A549 (cell line): ENCODE measurements around the gene HIVEP3. TPM values are rescaled to one million over a fixed set of nuclear protein-coding genes. Genes with fewer than 3 reads are reported as not detected.

Experiments used
- ATAC-seq, 2 experiments: fragments of 200-7000 bp in 1 of 2; fragments of >200 bp in 1 of 2; cut with Nextera tagmentation in 1 of 2; cut with Tn5 transposase in 1 of 2; 3 replicates each; pipeline versions ENCODE4 v1.8.0 to v1.9.1; 2018 to 2020; ENCODE audit warnings: mild to moderate bottlenecking in 1 of 2, moderate library complexity in 1 of 2
- CTCF ChIA-PET: fragments of 300-600 bp; sonication (Branson Sonifier 250); formaldehyde crosslinking; extraction: SDS; loops from one replicate; lab custom pipeline; 2021; ENCODE audit warnings: antibody characterized with exemption, inconsistent platforms; lab: Yijun Ruan, JAX
- POLR2A ChIA-PET: fragments of 350-600 bp; formaldehyde crosslinking; extraction: SDS; loops from one replicate; lab custom pipeline; 2021; ENCODE audit warnings: antibody characterized with exemption, inconsistent platforms; lab: Yijun Ruan, JAX
- DNase-seq, 2 experiments: peaks; one replicate each; pipeline versions ENCODE4 v3.0.0 to v3.0.0-alpha.2; 2011 to 2016; ENCODE audit warnings: low read depth in 1 of 2, low spot score in 1 of 2
- FAIRE-seq: peaks from 2 replicates; lab custom pipeline; 2011; peaks lifted over from hg19 to GRCh38; lab: Jason Lieb, UNC
- H3K27ac ChIP-seq, 2 experiments: fragments of >200 bp; sonication (Bioruptor Twin); formaldehyde crosslinking; 3 replicates each; pipeline ENCODE4 v1.5.1; 2016 to 2017
- H3K4me1 ChIP-seq: fragments of >200 bp; sonication (Bioruptor Twin); formaldehyde crosslinking; 3 replicates; pipeline ENCODE4 v1.6.1; 2016
- H3K4me2 ChIP-seq: fragments of >200 bp; sonication (Bioruptor Twin); formaldehyde crosslinking; 3 replicates; pipeline ENCODE4 v1.6.1; 2016
- H3K4me3 ChIP-seq: fragments of >200 bp; sonication (Bioruptor Twin); formaldehyde crosslinking; 3 replicates; pipeline ENCODE4 v1.5.1; 2016
- H3K9me3 ChIP-seq: fragments of >200 bp; sonication (Bioruptor Twin); formaldehyde crosslinking; 3 replicates; pipeline ENCODE4 v1.6.1; 2016
- BHLHE40 ChIP-seq: IDR thresholded peaks from 2 replicates; pipeline ENCODE4 v1.6.1; 2012; ENCODE audit warnings: low read depth, low read length, inconsistent platforms
- CTCF ChIP-seq: fragments of >200 bp; sonication (Bioruptor Twin); formaldehyde crosslinking; IDR thresholded peaks from 3 replicates; pipeline ENCODE4 v1.5.1; 2016
- EP300 ChIP-seq, 2 experiments: fragments of >200 bp; sonication (Bioruptor Twin); formaldehyde crosslinking; IDR thresholded peaks; 2 replicates in 1 of 2; 3 replicates in 1 of 2; pipeline ENCODE4 v1.6.1; 2016 to 2017
- GATA3 ChIP-seq: IDR thresholded peaks from 2 replicates; pipeline ENCODE4 v1.6.1; 2012; ENCODE audit warnings: borderline replicate concordance
- HDAC2 ChIP-seq: fragments of 200-600 bp; sonication (generic); IDR thresholded peaks from 2 replicates; pipeline ENCODE4 v1.6.1; 2016
- HES2 ChIP-seq: fragments of >200 bp; sonication (Bioruptor Twin); formaldehyde crosslinking; IDR thresholded peaks from 2 replicates; pipeline ENCODE4 v1.6.1; 2016
- HOXA7 ChIP-seq: fragments of 250-450 bp; sonication (Bioruptor Pico); IDR thresholded peaks from 2 replicates; pipeline ENCODE4 v1.5.0; 2020; ENCODE audit warnings: mild to moderate bottlenecking, moderate library complexity
- HOXB13 ChIP-seq: fragments of 250-450 bp; sonication (Bioruptor Pico); IDR thresholded peaks from 2 replicates; pipeline ENCODE4 v1.5.0; 2020; ENCODE audit warnings: low read depth, mild to moderate bottlenecking, moderate library complexity
- JUN ChIP-seq, 2 experiments: fragments of >200 bp; sonication (Bioruptor Twin); formaldehyde crosslinking; IDR thresholded peaks; 2 replicates in 1 of 2; 3 replicates in 1 of 2; pipeline ENCODE4 v1.6.1; 2016 to 2017
- JUNB ChIP-seq: fragments of >200 bp; sonication (Bioruptor Twin); formaldehyde crosslinking; IDR thresholded peaks from 2 replicates; pipeline ENCODE4 v1.6.1; 2016
- KDM1A ChIP-seq: fragments of 200-600 bp; sonication (generic); IDR thresholded peaks from 2 replicates; pipeline ENCODE4 v1.6.1; 2016; ENCODE audit warnings: low read depth, mild to moderate bottlenecking
- MAFK ChIP-seq: fragments of 450-650 bp; IDR thresholded peaks from 2 replicates; pipeline ENCODE4 v1.6.1; 2014; ENCODE audit not compliant: partially characterized antibody
- MYC ChIP-seq: IDR thresholded peaks from 2 replicates; pipeline ENCODE4 v1.6.1; 2012; ENCODE audit warnings: mild to moderate bottlenecking, inconsistent platforms, low read length, improper control_type of control experiment, borderline replicate concordance
- NFE2L2 ChIP-seq: fragments of 150-350 bp; conservative IDR thresholded peaks from 2 replicates; pipeline ENCODE4 v1.6.1; 2014; ENCODE audit warnings: low read length
- NPAS2 ChIP-seq: fragments of 250-450 bp; sonication (Bioruptor Pico); IDR thresholded peaks from 2 replicates; pipeline ENCODE4 v1.8.0; 2022; ENCODE audit warnings: mild to moderate bottlenecking, moderate library complexity, borderline replicate concordance
- POLR2A ChIP-seq: IDR thresholded peaks from 2 replicates; pipeline ENCODE4 v1.6.1; 2012; ENCODE audit warnings: mild to moderate bottlenecking, low read length
- RCOR1 ChIP-seq: fragments of 150-350 bp; IDR thresholded peaks from 2 replicates; pipeline ENCODE4 v1.6.1; 2014; ENCODE audit warnings: antibody characterized with exemption, low read length, low read depth
- RNF2 ChIP-seq: fragments of 200-600 bp; sonication (generic); IDR thresholded peaks from 2 replicates; pipeline ENCODE4 v1.6.1; 2016; ENCODE audit warnings: low read depth, mild to moderate bottlenecking, antibody characterized with exemption, moderate library complexity, borderline replicate concordance
- SREBF2 ChIP-seq: fragments of 450-650 bp; IDR thresholded peaks from 2 replicates; pipeline ENCODE4 v1.6.1; 2014; ENCODE audit warnings: mild to moderate bottlenecking, moderate library complexity
- TP53 ChIP-seq: fragments of 250-450 bp; sonication (Bioruptor Pico); IDR thresholded peaks from 2 replicates; pipeline ENCODE4 v1.5.0; 2021; ENCODE audit warnings: mild to moderate bottlenecking, moderate library complexity
- ZC3H11A ChIP-seq: fragments of 450-650 bp; IDR thresholded peaks from 2 replicates; pipeline ENCODE4 v1.6.1; 2014; ENCODE audit warnings: antibody characterized with exemption, mild to moderate bottlenecking
- ZFP36 ChIP-seq: fragments of 450-650 bp; IDR thresholded peaks from 2 replicates; pipeline ENCODE4 v1.6.1; 2014; ENCODE audit warnings: borderline replicate concordance; ENCODE audit not compliant: partially characterized antibody
- ZNF302 ChIP-seq: fragments of 250-450 bp; sonication (Bioruptor Pico); IDR thresholded peaks from 2 replicates; pipeline ENCODE4 v1.9.0; 2021; ENCODE audit warnings: inconsistent platforms, mild to moderate bottlenecking, moderate library complexity
- ZSCAN20 ChIP-seq: fragments of 250-450 bp; sonication (Bioruptor Pico); IDR thresholded peaks from 2 replicates; pipeline ENCODE4 v1.8.0; 2022; ENCODE audit warnings: mild to moderate bottlenecking, moderate library complexity
- WGBS: methylation state at CpG from one replicate; pipeline ENCODE4 v1.1.6; 2017; ENCODE audit errors: missing lambda C conversion rate; 5-methylcytosine and 5-hydroxymethylcytosine counted together
- polyA plus RNA-seq, 4 experiments: library from polyadenylated mRNA; depleted of rRNA in 3 of 4; stranded (reverse); fragments of >200 nt; fragmentation: RNase III in 1 of 4; extraction: RNeasy Plus Mini Kit Qiagen cat#74134 plus additional on column Dnase treatment in 1 of 4; gene quantifications; 2 replicates in 3 of 4; 3 replicates in 1 of 4; pipeline ENCODE4 v1.2.3, GENCODE V29; 2011 to 2017

HIVEP3 gene
- polyA plus RNA-seq, 2 of the 4 experiments (the other 2 are of a cell fraction) = 1.5 to 2.0 TPM

GRCh38 chr1:41790351-41790750 is 128.4 kb downstream of the HIVEP3 start:
- H3K9me3 ChIP-seq = no peaks in the 10 kb centered on the region
- H3K4me2 ChIP-seq = no peak overlapping the region
- 85% methylated on average over 4 of the region's 4 CpGs for WGBS
- no peak overlapping the region for H3K4me3 ChIP-seq
- ChIA-PET POLR2A (no interaction called here), CTCF (no interaction called here)
- no peak overlapping the region for H3K27ac ChIP-seq
- FAIRE-seq (no peak), DNase-seq (no peak), ATAC-seq (no peak)
- no peaks in the 10 kb centered on the region for H3K4me1 ChIP-seq
- TF ChIP-seq MAFK (no peak), BHLHE40 (no peak)

DNA sequence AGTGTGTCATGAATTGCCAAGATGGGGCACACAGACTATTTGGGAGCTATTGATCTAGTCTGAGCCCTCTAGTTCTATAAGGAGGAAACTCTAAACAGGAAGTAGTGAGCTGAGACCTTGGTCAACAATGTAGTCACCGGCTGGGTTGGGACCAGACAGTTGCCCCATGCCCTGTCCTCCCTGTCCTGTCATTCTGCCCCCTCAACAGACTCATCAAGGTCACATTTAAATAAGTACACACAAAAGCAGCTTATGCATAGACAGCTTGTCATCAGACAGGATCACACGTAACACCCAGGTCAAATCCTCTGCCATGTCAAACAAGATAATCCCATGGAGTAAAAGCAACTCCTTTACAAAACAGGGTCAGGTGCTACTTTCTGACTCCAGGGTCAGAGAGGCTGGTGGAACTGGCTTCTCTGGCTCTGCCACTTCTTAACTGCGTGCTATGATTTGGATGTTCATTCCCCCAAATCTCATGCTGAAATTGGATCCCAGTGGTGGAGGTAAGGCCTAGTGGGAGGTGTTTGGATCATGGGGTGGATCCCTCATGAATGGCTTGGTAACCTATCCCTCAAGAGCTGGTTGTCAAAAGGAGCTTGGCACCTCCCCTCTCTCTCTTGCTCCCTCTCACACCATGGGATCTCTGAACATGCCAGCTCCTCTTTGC is 128.9 kb downstream of the HIVEP3 start:
- TF ChIP-seq CTCF (no peak), HOXB13 (CRISPR knock-in tag) (no peak), ZSCAN20 (CRISPR knock-in tag) (no peak), SREBF2 (no peak), RCOR1 (no peak), HDAC2 (no peak), TP53 (CRISPR knock-in tag) (no peak), HES2 (no peak), JUN (IDR thresholded peaks at IDR 0.05) (no peak), ZFP36 (no peak), POLR2A (no peak), ZNF302 (CRISPR knock-in tag) (no peak), HOXA7 (CRISPR knock-in tag) (no peak), ZC3H11A (no peak)
- Histone ChIP-seq H3K4me3 (no peak overlapping the region), H3K4me1 (no peaks in the 10 kb centered on the region), H3K27ac (no peak overlapping the region), H3K4me2 (no peak overlapping the region), H3K9me3 (no peaks in the 10 kb centered on the region)
- FAIRE-seq (no peak), DNase-seq (no peak), ATAC-seq (no peak)
- ChIA-PET POLR2A (no interaction called here), CTCF (interaction anchor here (1.5 kb wide), 1 partner anchor 216 kb away, joined by 7 read pairs; no protein-coding TSS in a partner anchor)
- 70% methylated on average over 3 of the region's 3 CpGs for WGBS

DNA sequence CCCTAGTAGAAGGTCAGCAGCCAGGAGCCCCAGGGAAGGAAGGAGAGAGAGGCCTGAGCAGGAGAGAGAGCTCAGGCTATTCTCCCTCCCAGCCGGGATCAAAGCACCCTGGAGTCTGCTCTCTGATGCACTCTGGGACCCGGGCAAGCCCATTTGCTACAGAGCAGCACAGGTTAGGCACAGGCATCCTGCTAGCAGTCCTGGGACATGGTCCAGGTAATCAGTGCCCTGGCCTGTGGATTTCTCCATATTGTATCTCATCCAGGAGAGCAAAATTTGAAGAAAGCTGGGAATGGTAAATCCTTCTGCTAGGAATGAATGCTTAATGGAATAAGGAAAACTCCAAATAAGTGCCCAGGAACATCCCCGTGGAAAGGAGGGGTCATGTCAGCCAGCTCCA is 130.3 kb downstream of the HIVEP3 start:
- DNase-seq = no peak
- POLR2A ChIA-PET = no interaction called here
- no peak for TF ChIP-seq JUN (IDR thresholded peaks at IDR 0.05)
- no peak for TF ChIP-seq MYC
- no peak for TF ChIP-seq EP300 (IDR thresholded peaks at IDR 0.05)
- TF ChIP-seq KDM1A = no peak
- TF ChIP-seq NFE2L2 = no peak
- no peak for TF ChIP-seq JUNB
- no peak for TF ChIP-seq TP53 (CRISPR knock-in tag)
- TF ChIP-seq RNF2 = no peak
- TF ChIP-seq GATA3 = no peak
- TF ChIP-seq HOXB13 (CRISPR knock-in tag) = no peak
- no peak for TF ChIP-seq NPAS2 (CRISPR knock-in tag)
- TF ChIP-seq, all 56 proteins: peak for 0
- WGBS = 33% methylated on average over 2 of the region's 3 CpGs
- H3K4me3 ChIP-seq = no peak overlapping the region
- no peak for ATAC-seq
- H3K4me1 ChIP-seq = peaks cover 6% of the 10 kb centered on the region
- CTCF ChIA-PET = interaction anchor here (0.6 to 1.5 kb wide), 2 partner anchors 46 to 214 kb away, joined by 3 to 7 read pairs; no protein-coding TSS in a partner anchor
- FAIRE-seq = no peak
- H3K27ac ChIP-seq = no peak overlapping the region
- no peaks in the 10 kb centered on the region for H3K9me3 ChIP-seq
- no peak overlapping the region for H3K4me2 ChIP-seq
